HepG2 (cell line): Measurements from ENCODE around the gene RPS5. TPM values are rescaled to one million over a fixed set of nuclear protein-coding genes. Genes with fewer than 3 reads are reported as not detected.
A peak's percentile ranks its signal among the peaks of the same experiment; 100 is the strongest.

Source experiments
- FOXA3 ChIP-seq: IDR thresholded peaks from 2 replicates; pipeline ENCODE4 v1.6.1; 2016; ENCODE audit warnings: missing genetic modification reagents, missing compliant biosample characterization
- GATA4 ChIP-seq: sonication (generic); IDR thresholded peaks from 2 replicates; pipeline ENCODE4 v1.6.1; 2016; ENCODE audit warnings: antibody characterized with exemption, low read depth, borderline replicate concordance
- KDM2A ChIP-seq: sonication (generic); formaldehyde crosslinking; IDR thresholded peaks from 2 replicates; pipeline ENCODE4 v1.4.0; 2020; ENCODE audit warnings: low read depth, missing genetic modification reagents, borderline replicate concordance
- RBFOX2 ChIP-seq: fragments of 200-400 bp; formaldehyde crosslinking; IDR thresholded peaks from 2 replicates; pipeline ENCODE4 v1.6.1; 2017; ENCODE audit warnings: low read depth, mild to moderate bottlenecking, low read length
- SIX4 ChIP-seq: sonication (generic); formaldehyde crosslinking; IDR thresholded peaks from 2 replicates; pipeline ENCODE4 v1.4.0; 2020; ENCODE audit warnings: missing genetic modification reagents
- ZHX2 ChIP-seq, 2 experiments: sonication (generic) in 1 of 2; formaldehyde crosslinking in 1 of 2; IDR thresholded peaks; 2 replicates each; pipeline versions ENCODE4 v1.6.1 to v1.9.0; 2014 to 2022; ENCODE audit warnings: antibody characterized with exemption in 1 of 2, borderline replicate concordance in 1 of 2, inconsistent platforms in 1 of 2, low read depth in 1 of 2, missing genetic modification reagents in 1 of 2
- ZNF143 ChIP-seq: sonication (generic); formaldehyde crosslinking; IDR thresholded peaks from 2 replicates; pipeline ENCODE4 v1.4.0; 2020; ENCODE audit warnings: missing genetic modification reagents
- ZNF274 ChIP-seq: sonication (generic); formaldehyde crosslinking; IDR thresholded peaks from 2 replicates; pipeline ENCODE4 v1.5.1; 2020; ENCODE audit warnings: mild to moderate bottlenecking, missing genetic modification reagents
- ZNF350 ChIP-seq: sonication (generic); formaldehyde crosslinking; IDR thresholded peaks from 2 replicates; pipeline ENCODE4 v1.4.0; 2020; ENCODE audit warnings: mild to moderate bottlenecking, low read depth, missing genetic modification reagents, borderline replicate concordance
- ZNF407 ChIP-seq: sonication (generic); formaldehyde crosslinking; IDR thresholded peaks from one replicate; pipeline ENCODE4 v1.5.1; 2020; ENCODE audit warnings: mild to moderate bottlenecking, missing genetic modification reagents; ENCODE audit errors: not compliant biosample characterization
- ZNF672 ChIP-seq: sonication (generic); formaldehyde crosslinking; IDR thresholded peaks from 2 replicates; pipeline ENCODE4 v1.8.1; 2022; ENCODE audit warnings: missing genetic modification reagents
- ZNF737 ChIP-seq: sonication (generic); formaldehyde crosslinking; IDR thresholded peaks from 2 replicates; pipeline ENCODE4 v1.5.0; 2020; ENCODE audit warnings: missing genetic modification reagents, mild to moderate bottlenecking, borderline replicate concordance
- ZSCAN31 ChIP-seq: sonication (generic); formaldehyde crosslinking; IDR thresholded peaks from 2 replicates; pipeline ENCODE4 v1.5.0; 2020; ENCODE audit warnings: low read depth, mild to moderate bottlenecking, missing genetic modification reagents
- polyA plus RNA-seq, 8 experiments: library from polyadenylated mRNA; depleted of rRNA in 3 of 8; stranded (reverse) in 7 of 8; unstranded in 1 of 8; fragments of >200 nt; fragmentation: Illumina TruSeq in 4 of 8; extraction: Trizol in 4 of 8; gene quantifications; 2 replicates each; pipeline versions ENCODE4 v1.2.1 to v1.2.3, GENCODE V29; 2011 to 2016; ENCODE audit warnings: low read depth in 4 of 8, missing spikeins in 1 of 8, mixed read lengths in 1 of 8; ENCODE audit not compliant: insufficient read depth in 1 of 8
- total RNA-seq, 5 experiments: library from RNA; depleted of rRNA; stranded (reverse); fragments of >200 nt; fragmentation: Illumina TruSeq; extraction: Trizol; gene quantifications; 2 replicates each; pipeline ENCODE4 v1.2.3, GENCODE V29; 2016; ENCODE audit warnings: low read depth in 1 of 5

Gene RPS5
- total and polyA plus RNA-seq, 2 of the 13 experiments (the other 11 are each of a cell fraction or from before 2014, with no cell fraction given) = 1,544 to 4,408 TPM

GRCh38 chr19:58400916-58401839 is 14.1 kb downstream of the RPS5 start (continued):
- peak; percentile 42; the same call in 1 of the 2 replicates for TF ChIP-seq ZNF143 (CRISPR knock-in tag)
- peak; percentile 56 for TF ChIP-seq ZNF407 (CRISPR knock-in tag)
- no peak; the same call in 1 of the 2 replicates for TF ChIP-seq SIX4
- no peak for TF ChIP-seq ZHX2 (IDR thresholded peaks at IDR 0.05; ENCODE audit: low read depth)
- no peak for TF ChIP-seq ZHX2 (CRISPR knock-in tag; IDR thresholded peaks at IDR 0.05; ENCODE audit: borderline replicate concordance)
- TF ChIP-seq ZSCAN31 (CRISPR knock-in tag) = 0 out of 2 replicates have a peak, but pooled peaks have one; percentile 63
- TF ChIP-seq FOXA3 (CRISPR knock-in tag) = 0 out of 2 replicates have a peak, but pooled peaks have one; percentile 40
- peak; percentile 58; the same call in 1 of the 2 replicates for TF ChIP-seq ZNF274
- TF ChIP-seq ZNF737 (CRISPR knock-in tag) = no peak
- TF ChIP-seq GATA4 = 0 out of 2 replicates have a peak, but pooled peaks have one; percentile 26
- TF ChIP-seq ZNF672 (CRISPR knock-in tag) = no peak
- peak; percentile 66 for TF ChIP-seq KDM2A (CRISPR knock-in tag)
- TF ChIP-seq ZNF350 (CRISPR knock-in tag) = 0 out of 2 replicates have a peak, but pooled peaks have one; percentile 23
- TF ChIP-seq RBFOX2 = peak; percentile 81
